Natural killer cell (primary cell): ENCODE measurements around the gene MTCH2. TPM values are rescaled to one million over a fixed set of nuclear protein-coding genes. Genes with fewer than 3 reads are reported as not detected.
"Not testable (repeated sequence)": the region's sequence is repeated elsewhere in the genome, so short reads cannot be mapped to it uniquely, and the experiment has no call there.

Experiments
- ATAC-seq, 3 donors: fragments of 150-1000 bp in 2 of 3; fragments of 200-7000 bp in 1 of 3; cut with Tn5 transposase; 1 replicate in 1 of 3; 2 replicates in 2 of 3; pipeline ENCODE4 v1.10.0; 2021; ENCODE audit warnings: mild to moderate bottlenecking in 2 of 3, moderate library complexity in 2 of 3
- DNase-seq, 2 donors: peaks; one replicate each; pipeline versions ENCODE4 v3.0.0 to v3.0.0-alpha.2; 2013 to 2021; ENCODE audit warnings: mixed read lengths in 1 of 2
- H3K27ac ChIP-seq: one replicate; pipeline ENCODE4 v1.5.1; 2013; ENCODE audit warnings: mild to moderate bottlenecking, low read length
- H3K27me3 ChIP-seq: one replicate; pipeline ENCODE4 v1.6.1; 2013; ENCODE audit warnings: low read length; ENCODE audit not compliant: control insufficient read depth, insufficient read depth
- H3K36me3 ChIP-seq: one replicate; pipeline ENCODE4 v1.6.1; 2013; ENCODE audit warnings: low read length; ENCODE audit not compliant: control insufficient read depth, insufficient read depth
- H3K4me1 ChIP-seq: one replicate; pipeline ENCODE4 v1.6.1; 2013; ENCODE audit warnings: low read length; ENCODE audit not compliant: control insufficient read depth, insufficient read depth
- H3K4me3 ChIP-seq: one replicate; pipeline ENCODE4 v1.5.1; 2013; ENCODE audit warnings: low read length
- H3K9me3 ChIP-seq: one replicate; pipeline ENCODE4 v1.6.1; 2013; ENCODE audit warnings: low read length; ENCODE audit not compliant: control insufficient read depth, insufficient read depth
- H3K27ac Mint-ChIP-seq, 2 donors: one replicate each; pipeline ENCODE4 v1.8.0; 2022; ENCODE audit warnings: mild to moderate bottlenecking in 2 of 2, mixed read lengths in 2 of 2, moderate library complexity in 1 of 2
- H3K27me3 Mint-ChIP-seq, 2 donors: one replicate each; pipeline ENCODE4 v1.8.0; 2022; ENCODE audit warnings: low read depth in 2 of 2, mixed read lengths in 2 of 2
- H3K36me3 Mint-ChIP-seq: one replicate; pipeline ENCODE4 v1.8.0; 2022; ENCODE audit warnings: mixed read lengths
- H3K4me1 Mint-ChIP-seq, 2 donors: one replicate each; pipeline ENCODE4 v1.8.0; 2022; ENCODE audit warnings: mixed read lengths in 2 of 2
- H3K4me3 Mint-ChIP-seq: one replicate; pipeline ENCODE4 v1.8.0; 2022; ENCODE audit warnings: mild to moderate bottlenecking, moderate library complexity, mixed read lengths
- H3K9me3 Mint-ChIP-seq, 2 donors: one replicate each; pipeline ENCODE4 v1.8.0; 2022; ENCODE audit warnings: mixed read lengths in 2 of 2
- WGBS: methylation state at CpG from one replicate; pipeline ENCODE4 v1.1.7; 2013; ENCODE audit warnings: missing lambda C conversion rate; ENCODE audit not compliant: insufficient coverage; 5-methylcytosine and 5-hydroxymethylcytosine counted together
- intact Hi-C: fragments of 100-400 bp; cut with micrococcal nuclease; formaldehyde crosslinking; loops from one replicate; pipeline ENCODE4 v1.14.2; 2022
- total RNA-seq, 4 donors: library from RNA; stranded (reverse); fragments of 120-200 nt in 1 of 4; gene quantifications; one replicate each; pipeline versions ENCODE4 v1.2.3 to v1.2.4, GENCODE V29; 2013 to 2022
- TF ChIP-seq, protein P1 (sequence below): fragments of 200-600 bp; IDR thresholded peaks from one replicate; pipeline ENCODE4 v1.8.0; 2022; ENCODE audit warnings: antibody characterized with exemption

MTCH2 gene
- total RNA-seq, 3 donors from 2014 or later (not counting 1 experiment from before 2014, with no cell fraction given), result 25.0 to 32.4 (median 31.4) TPM

DNA sequence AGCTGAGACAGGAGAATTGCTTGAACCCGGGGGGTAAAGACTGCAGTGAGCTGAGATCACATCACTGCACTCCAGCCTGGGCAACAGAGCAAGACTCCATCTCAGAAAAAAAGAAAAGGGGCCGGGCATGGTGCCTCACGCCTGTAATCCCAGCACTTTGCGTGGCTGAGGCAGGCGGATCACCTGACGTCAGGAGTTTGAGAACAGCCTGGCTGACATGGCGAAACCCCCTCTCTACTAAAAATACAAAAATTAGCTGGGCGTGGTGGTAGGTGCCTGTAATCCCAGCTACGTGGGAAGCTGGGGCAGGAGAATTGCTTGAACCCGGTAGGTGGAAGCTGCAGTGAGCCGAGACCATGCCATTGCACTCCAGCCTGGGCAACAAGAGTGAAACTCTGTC lies 6.0 kb downstream of the MTCH2 start:
- H3K9me3 ChIP-seq, H3K4me1 ChIP-seq, H3K4me3 Mint-ChIP-seq, H3K4me3 ChIP-seq, ATAC-seq, H3K4me1 Mint-ChIP-seq, intact Hi-C loops, H3K27me3 ChIP-seq, H3K27ac Mint-ChIP-seq, H3K36me3 Mint-ChIP-seq, H3K9me3 Mint-ChIP-seq, H3K27me3 Mint-ChIP-seq, DNase-seq, H3K27ac ChIP-seq: not testable (repeated sequence)
- peaks cover 40% of the 10 kb centered on the region for H3K36me3 ChIP-seq
- over 99% methylated on average over 11 of the region's 11 CpGs for WGBS

DNA sequence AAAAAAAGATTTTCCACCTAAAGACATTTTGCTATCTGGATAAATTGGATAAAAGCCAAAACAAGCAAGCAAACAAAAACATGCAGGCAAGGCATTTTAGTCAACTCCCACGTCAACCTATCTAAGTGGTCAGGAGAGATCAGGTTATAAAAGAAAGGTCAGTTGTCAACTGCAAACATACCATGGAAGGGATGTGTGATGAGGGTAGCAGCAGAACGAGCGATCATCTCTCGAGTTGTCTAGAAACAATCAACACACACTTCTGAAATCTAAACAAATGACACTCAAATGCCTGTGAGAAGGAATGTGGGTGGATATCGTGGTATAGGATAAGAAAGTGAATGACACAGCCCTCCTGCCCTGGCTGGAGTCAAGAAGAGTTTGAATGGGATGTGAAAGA lies 10.9 kb downstream of the MTCH2 start:
- TF ChIP-seq, protein P1, sequence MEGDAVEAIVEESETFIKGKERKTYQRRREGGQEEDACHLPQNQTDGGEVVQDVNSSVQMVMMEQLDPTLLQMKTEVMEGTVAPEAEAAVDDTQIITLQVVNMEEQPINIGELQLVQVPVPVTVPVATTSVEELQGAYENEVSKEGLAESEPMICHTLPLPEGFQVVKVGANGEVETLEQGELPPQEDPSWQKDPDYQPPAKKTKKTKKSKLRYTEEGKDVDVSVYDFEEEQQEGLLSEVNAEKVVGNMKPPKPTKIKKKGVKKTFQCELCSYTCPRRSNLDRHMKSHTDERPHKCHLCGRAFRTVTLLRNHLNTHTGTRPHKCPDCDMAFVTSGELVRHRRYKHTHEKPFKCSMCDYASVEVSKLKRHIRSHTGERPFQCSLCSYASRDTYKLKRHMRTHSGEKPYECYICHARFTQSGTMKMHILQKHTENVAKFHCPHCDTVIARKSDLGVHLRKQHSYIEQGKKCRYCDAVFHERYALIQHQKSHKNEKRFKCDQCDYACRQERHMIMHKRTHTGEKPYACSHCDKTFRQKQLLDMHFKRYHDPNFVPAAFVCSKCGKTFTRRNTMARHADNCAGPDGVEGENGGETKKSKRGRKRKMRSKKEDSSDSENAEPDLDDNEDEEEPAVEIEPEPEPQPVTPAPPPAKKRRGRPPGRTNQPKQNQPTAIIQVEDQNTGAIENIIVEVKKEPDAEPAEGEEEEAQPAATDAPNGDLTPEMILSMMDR, result no peak
- no peak overlapping the region for H3K27ac ChIP-seq
- no peaks in the 10 kb centered on the region for H3K27me3 Mint-ChIP-seq
- peaks cover 12% of the 10 kb centered on the region for H3K36me3 Mint-ChIP-seq
- no peak overlapping the region for H3K4me3 ChIP-seq
- no peaks in the 10 kb centered on the region for H3K4me1 ChIP-seq
- peaks cover 49% of the 10 kb centered on the region for H3K36me3 ChIP-seq
- 100% methylated on average over 1 of the region's 5 CpGs for WGBS
- no peak for ATAC-seq
- H3K9me3 ChIP-seq, result no peaks in the 10 kb centered on the region
- H3K4me3 Mint-ChIP-seq, result no peak overlapping the region
- no peaks in the 10 kb centered on the region for H3K9me3 Mint-ChIP-seq
- H3K27ac Mint-ChIP-seq, result no peak overlapping the region
- H3K4me1 Mint-ChIP-seq, result no peaks in the 10 kb centered on the region
- H3K27me3 ChIP-seq, result no peaks in the 10 kb centered on the region
- intact Hi-C loops, result no loop called here
- no peak for DNase-seq

GRCh38 chr11:47628026-47628425 lies 14.3 kb downstream of the MTCH2 start:
- peaks cover 13% of the 10 kb centered on the region for H3K36me3 Mint-ChIP-seq
- 98% methylated on average over 4 of the region's 4 CpGs for WGBS

DNA sequence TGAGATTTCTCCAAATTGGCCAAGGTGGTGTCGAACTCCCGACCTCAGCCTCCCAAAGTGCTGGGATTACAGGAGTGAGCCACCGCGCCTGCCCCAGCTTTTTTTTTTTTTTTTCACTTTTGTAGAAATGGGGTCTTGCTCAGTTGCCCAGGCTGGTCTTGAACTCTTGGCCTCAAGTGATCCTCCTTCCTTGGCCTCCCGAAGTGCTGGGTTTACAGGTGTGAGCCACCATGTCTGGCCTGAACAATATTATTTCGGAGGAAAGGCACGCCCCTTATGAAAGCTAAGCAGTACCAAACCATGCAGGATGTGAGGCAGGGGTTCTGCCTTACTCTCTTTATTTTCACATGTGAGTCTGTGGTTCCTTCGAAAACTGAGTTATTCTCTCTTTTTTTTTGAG lies 16.1 kb downstream of the MTCH2 start:
- intact Hi-C loops, result no loop called here
- TF ChIP-seq, protein P1, result no peak
- no peaks in the 10 kb centered on the region for H3K4me1 Mint-ChIP-seq
- WGBS, result 96% methylated on average over 8 of the region's 8 CpGs
- H3K9me3 ChIP-seq, result no peaks in the 10 kb centered on the region
- H3K4me3 ChIP-seq, result no peak overlapping the region
- ATAC-seq, result no peak
- no peaks in the 10 kb centered on the region for H3K27me3 ChIP-seq
- no peak overlapping the region for H3K27ac Mint-ChIP-seq
- no peaks in the 10 kb centered on the region for H3K9me3 Mint-ChIP-seq
- H3K4me1 ChIP-seq, result no peaks in the 10 kb centered on the region
- H3K36me3 ChIP-seq, result peaks cover 63% of the 10 kb centered on the region
- H3K27ac ChIP-seq, result no peak overlapping the region
- DNase-seq, result no peak
- H3K4me3 Mint-ChIP-seq, result no peak overlapping the region
- H3K27me3 Mint-ChIP-seq, result no peaks in the 10 kb centered on the region
- peaks cover 13% of the 10 kb centered on the region for H3K36me3 Mint-ChIP-seq

More at GRCh38 chr11:47628026-47628425, 14.3 kb downstream of the MTCH2 start:
- Histone ChIP-seq H3K36me3 (peaks cover 53% of the 10 kb centered on the region), H3K27me3 (no peaks in the 10 kb centered on the region), H3K4me3 (no peak overlapping the region), H3K4me1 (no peaks in the 10 kb centered on the region), H3K27ac (no peak overlapping the region), H3K9me3 (no peaks in the 10 kb centered on the region)
- no peaks in the 10 kb centered on the region for H3K4me1 Mint-ChIP-seq
- H3K27ac Mint-ChIP-seq, result no peak overlapping the region
- TF ChIP-seq, protein P1, result no peak
- no peaks in the 10 kb centered on the region for H3K27me3 Mint-ChIP-seq
- ATAC-seq, result no peak
- no peaks in the 10 kb centered on the region for H3K9me3 Mint-ChIP-seq
- no peak overlapping the region for H3K4me3 Mint-ChIP-seq
- intact Hi-C loops, result no loop called here
- DNase-seq, result no peak
